ENCODE measurements around the gene SKIC3.

Gene SKIC3

DNA sequence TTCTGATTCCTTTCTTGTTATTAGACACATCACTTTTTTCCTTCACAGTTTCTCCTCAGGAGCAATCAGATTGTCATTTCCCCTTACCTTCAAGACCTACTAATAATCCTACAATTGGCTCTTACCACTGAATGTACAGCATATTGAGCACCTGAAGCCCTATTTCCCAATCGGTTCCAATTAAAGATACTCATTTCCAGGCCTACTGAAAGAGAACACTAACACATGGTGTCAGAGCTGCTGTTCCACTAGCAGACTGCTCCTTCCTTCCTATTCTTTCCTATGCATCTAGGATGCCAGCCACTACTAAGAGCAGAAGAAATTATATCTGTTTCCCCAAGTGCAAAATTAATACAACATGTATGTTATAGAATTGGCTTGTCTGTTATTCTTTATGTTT lies 34.6 kb downstream of the SKIC3 start:
- DNase-seq (ENCODE audit: insufficient read length, low spot score), result no peak
- FAIRE-seq, result no peak
- TF ChIP-seq, protein P1, sequence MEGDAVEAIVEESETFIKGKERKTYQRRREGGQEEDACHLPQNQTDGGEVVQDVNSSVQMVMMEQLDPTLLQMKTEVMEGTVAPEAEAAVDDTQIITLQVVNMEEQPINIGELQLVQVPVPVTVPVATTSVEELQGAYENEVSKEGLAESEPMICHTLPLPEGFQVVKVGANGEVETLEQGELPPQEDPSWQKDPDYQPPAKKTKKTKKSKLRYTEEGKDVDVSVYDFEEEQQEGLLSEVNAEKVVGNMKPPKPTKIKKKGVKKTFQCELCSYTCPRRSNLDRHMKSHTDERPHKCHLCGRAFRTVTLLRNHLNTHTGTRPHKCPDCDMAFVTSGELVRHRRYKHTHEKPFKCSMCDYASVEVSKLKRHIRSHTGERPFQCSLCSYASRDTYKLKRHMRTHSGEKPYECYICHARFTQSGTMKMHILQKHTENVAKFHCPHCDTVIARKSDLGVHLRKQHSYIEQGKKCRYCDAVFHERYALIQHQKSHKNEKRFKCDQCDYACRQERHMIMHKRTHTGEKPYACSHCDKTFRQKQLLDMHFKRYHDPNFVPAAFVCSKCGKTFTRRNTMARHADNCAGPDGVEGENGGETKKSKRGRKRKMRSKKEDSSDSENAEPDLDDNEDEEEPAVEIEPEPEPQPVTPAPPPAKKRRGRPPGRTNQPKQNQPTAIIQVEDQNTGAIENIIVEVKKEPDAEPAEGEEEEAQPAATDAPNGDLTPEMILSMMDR (IDR thresholded peaks at IDR 0.05; ENCODE audit: insufficient read depth, missing control alignments), result no peak

GRCh38 chr5:95519681-95520080 lies 35.1 kb downstream of the SKIC3 start:
- TF ChIP-seq, protein P1 (IDR thresholded peaks at IDR 0.05; ENCODE audit: insufficient read depth, missing control alignments), result no peak
- no peak for DNase-seq (ENCODE audit: insufficient read length, low spot score)
- FAIRE-seq, result no peak

DNA sequence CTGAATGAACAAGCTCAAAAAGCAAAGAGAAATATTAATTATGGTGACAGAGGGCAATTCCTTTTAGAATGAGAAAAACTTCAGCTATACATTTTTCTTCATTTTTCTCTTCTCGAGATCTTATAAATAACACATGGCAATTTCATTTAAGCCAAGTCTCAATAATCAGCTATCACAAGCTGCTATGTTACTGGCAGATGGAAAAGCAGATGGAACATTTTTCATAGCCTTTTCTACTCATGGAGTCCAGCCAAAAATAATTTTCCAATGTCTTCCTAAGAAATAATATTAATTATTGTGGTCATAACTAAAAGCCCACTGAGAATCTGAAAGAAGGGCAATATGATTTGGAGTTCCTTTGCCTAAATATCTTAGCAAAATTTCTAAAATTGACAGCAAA lies 35.6 kb downstream of the SKIC3 start:
- FAIRE-seq (no peak), DNase-seq (ENCODE audit: insufficient read length, low spot score) (no peak)
- TF ChIP-seq, protein P1 (IDR thresholded peaks at IDR 0.05; ENCODE audit: insufficient read depth, missing control alignments), result no peak

DNA sequence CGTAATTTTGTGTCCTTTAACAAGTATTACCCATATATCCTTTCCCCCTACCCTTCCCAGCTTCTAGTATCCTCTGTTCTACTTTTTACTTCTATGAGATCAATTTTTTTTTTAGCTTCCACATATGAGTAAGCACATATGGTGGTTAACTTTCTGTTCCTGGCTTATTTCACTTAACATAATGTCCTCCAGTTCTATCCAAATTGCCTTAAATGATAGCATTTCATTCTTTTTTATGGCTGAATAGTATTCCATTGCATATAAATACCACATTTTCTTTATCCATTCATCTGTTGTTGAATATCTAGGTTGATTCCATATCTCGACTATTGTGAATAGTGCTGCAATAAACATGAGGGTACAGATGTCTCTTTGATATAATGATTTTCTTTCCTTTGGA lies 36.4 kb downstream of the SKIC3 start:
- TF ChIP-seq, protein P1 (IDR thresholded peaks at IDR 0.05; ENCODE audit: insufficient read depth, missing control alignments), result no peak
- FAIRE-seq, result no peak
- no peak for DNase-seq (ENCODE audit: insufficient read length, low spot score)

DNA sequence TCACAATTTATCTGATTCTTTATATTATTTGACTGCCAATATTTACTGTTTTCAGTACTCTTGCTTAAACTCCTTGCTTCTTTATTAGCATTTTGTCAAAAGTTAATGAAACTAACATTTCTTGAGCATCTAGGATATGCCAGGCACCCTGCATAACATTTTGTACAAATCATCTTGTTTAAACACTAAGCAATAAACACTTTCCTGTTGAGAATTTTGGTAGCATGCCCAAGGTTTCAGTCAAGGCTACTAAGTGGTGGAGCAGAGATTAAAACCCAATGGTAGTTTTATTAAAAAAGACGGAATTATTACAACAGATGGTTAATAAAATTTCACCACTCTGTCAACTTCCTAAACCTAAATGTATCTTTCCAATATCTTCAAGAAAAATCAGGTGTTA lies 43.2 kb downstream of the SKIC3 start:
- FAIRE-seq, result no peak
- TF ChIP-seq, protein P1 (IDR thresholded peaks at IDR 0.05; ENCODE audit: insufficient read depth, missing control alignments), result no peak
- no peak for DNase-seq (ENCODE audit: insufficient read length, low spot score)

GRCh38 chr5:95508550-95508949 lies 46.2 kb downstream of the SKIC3 start:
- DNase-seq (ENCODE audit: insufficient read length, low spot score) (no peak), FAIRE-seq (no peak)
- TF ChIP-seq, protein P1 (IDR thresholded peaks at IDR 0.05; ENCODE audit: insufficient read depth, missing control alignments), result no peak
